Gastroesophageal sphincter (tissue), 3 donors: Measurements from ENCODE around the gene SGSH.

Experiments used
- EP300 ChIP-seq: sonication (generic); formaldehyde crosslinking; IDR thresholded peaks from one replicate; pipeline ENCODE4 v1.6.1; 2017; ENCODE audit warnings: antibody characterized with exemption, mild to moderate bottlenecking
- POLR2A ChIP-seq, 2 donors: fragments of 450-650 bp; IDR thresholded peaks; one replicate each; pipeline ENCODE4 v1.6.1; 2017; ENCODE audit warnings: antibody characterized with exemption in 2 of 2, mild to moderate bottlenecking in 2 of 2, moderate library complexity in 1 of 2
- TF ChIP-seq, protein P1 (sequence below), 4 experiments: fragments of 200-600 bp in 2 of 4; fragments of 450-650 bp in 2 of 4; sonication (generic) in 1 of 4; IDR thresholded peaks; one replicate each; pipeline ENCODE4 v1.5.1; 2017 to 2019; ENCODE audit warnings: antibody characterized with exemption in 4 of 4, mild to moderate bottlenecking in 2 of 4, moderate library complexity in 2 of 4

DNA sequence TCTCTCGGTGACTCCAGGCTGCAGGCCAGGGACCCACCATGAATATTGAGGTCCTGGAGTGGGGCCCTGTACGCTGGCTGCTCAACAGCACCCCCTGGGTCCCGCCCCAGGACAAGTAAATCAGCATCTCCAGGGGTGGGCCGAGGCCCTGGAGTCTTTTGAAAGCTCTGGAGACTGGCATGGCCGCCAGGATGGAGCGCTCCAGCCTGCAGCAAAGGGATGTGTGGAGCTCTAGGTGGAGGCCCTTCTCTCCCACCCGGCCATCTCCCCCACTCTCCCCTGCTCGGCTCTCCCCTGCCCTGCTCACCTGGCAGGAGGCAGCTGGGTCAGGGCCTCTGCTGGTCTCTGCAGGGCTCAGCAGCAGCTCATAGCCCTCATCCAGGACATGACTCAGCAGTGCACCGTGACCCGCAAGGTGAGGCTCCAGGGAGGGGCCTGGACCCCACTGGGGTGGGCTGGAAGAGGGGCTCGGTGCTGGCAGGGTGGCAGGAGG lies 16.6 kb downstream of the SGSH start:
- TF ChIP-seq, protein P1, sequence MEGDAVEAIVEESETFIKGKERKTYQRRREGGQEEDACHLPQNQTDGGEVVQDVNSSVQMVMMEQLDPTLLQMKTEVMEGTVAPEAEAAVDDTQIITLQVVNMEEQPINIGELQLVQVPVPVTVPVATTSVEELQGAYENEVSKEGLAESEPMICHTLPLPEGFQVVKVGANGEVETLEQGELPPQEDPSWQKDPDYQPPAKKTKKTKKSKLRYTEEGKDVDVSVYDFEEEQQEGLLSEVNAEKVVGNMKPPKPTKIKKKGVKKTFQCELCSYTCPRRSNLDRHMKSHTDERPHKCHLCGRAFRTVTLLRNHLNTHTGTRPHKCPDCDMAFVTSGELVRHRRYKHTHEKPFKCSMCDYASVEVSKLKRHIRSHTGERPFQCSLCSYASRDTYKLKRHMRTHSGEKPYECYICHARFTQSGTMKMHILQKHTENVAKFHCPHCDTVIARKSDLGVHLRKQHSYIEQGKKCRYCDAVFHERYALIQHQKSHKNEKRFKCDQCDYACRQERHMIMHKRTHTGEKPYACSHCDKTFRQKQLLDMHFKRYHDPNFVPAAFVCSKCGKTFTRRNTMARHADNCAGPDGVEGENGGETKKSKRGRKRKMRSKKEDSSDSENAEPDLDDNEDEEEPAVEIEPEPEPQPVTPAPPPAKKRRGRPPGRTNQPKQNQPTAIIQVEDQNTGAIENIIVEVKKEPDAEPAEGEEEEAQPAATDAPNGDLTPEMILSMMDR (IDR thresholded peaks at IDR 0.05), result no peak
- no peak for TF ChIP-seq POLR2A (IDR thresholded peaks at IDR 0.05)
- TF ChIP-seq EP300, result no peak
